Stimulated activated CD8-positive, alpha-beta memory T cell treated with anti-CD3 and anti-CD28 coated beads, Interleukin-4, amount 100 ng/mL, for 48 hours (primary cell): ENCODE measurements around the gene TM9SF4.
"Not testable (repeated sequence)": the region's sequence is repeated elsewhere in the genome, so short reads cannot be mapped to it uniquely, and the experiment has no call there.

ENCODE experiments used
- DNase-seq: peaks from one replicate; pipeline ENCODE4 v3.0.0-alpha.2; 2020

The TM9SF4 gene

DNA sequence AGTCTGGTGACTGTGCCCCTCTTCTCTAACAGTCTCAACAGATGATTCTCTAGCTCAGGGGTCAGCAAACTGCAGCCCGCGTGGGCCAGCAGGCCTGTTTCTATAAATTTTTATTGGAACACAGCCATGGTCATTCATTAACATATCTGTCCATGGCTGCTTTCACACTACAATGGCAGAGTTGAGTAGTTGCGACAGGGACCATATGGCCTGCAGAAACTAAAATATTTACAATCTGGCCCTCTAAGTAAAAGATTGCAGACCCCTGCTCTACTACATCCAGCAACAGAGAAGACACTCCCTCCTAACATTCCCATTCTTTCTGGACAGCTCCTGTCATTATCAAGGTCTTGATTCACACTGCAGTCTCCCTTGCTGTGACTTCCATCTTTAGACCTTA is 52.8 kb downstream of the TM9SF4 start:
- DNase-seq = no peak

DNA sequence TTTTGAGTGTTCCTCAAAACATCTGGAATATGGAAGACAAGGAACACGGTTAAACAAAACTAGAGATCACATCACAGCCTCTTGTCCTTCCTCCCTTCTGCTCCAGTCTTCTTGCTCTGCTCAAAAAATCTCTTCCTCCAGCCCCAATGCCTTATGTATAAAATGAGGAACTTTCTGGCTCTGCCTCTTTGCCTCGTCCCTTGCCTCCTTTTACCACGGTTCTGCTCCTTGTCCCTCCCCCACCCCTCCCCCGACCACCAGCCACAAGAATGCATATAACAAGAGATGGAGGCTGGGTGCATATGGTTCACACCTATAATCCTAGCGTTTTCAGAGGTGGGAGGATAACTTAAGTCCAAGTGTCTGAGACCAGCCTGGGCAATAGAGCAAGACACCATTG is 54.4 kb downstream of the TM9SF4 start:
- no peak for DNase-seq

- no peak for DNase-seq
Observed at GRCh38 chr20:32164984-32165735, 55.6 kb downstream of the TM9SF4 start.

DNA sequence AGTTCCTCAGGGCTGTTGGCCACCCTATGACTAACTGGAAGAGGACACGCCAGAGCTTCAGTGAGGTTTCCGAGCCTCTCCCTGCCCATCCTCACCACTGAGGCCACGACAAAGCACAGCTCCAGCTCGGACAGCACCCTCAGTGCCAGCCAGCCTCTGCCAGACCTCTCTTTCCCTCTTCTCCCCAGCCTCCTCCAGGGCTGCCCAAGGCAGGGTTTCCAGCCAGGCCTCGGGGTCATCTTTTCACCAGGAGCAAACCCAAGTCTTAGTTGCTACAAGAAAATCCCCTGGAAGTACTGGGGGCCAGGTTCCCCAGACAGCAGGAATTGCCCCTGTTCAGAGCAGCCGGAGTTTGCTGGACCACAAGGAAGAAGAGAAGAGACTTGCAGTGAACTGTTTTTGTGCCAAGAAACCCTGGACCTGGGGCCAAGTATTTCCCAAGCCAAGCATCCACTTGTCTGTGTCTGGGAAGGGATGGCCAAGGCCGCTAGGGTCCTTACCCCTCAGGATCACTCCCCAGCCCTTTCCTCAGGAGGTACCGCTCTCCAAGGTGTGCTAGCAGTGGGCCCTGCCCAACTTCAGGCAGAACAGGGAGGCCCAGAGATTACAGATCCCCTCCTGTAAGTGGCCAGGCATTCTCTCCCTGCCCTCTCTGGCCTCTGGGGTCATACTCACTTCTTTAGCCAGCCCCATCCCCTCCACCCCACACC is 56.5 kb downstream of the TM9SF4 start:
- no peak for DNase-seq

GRCh38 chr20:32167552-32167951 is 58.0 kb downstream of the TM9SF4 start:
- no peak for DNase-seq

DNA sequence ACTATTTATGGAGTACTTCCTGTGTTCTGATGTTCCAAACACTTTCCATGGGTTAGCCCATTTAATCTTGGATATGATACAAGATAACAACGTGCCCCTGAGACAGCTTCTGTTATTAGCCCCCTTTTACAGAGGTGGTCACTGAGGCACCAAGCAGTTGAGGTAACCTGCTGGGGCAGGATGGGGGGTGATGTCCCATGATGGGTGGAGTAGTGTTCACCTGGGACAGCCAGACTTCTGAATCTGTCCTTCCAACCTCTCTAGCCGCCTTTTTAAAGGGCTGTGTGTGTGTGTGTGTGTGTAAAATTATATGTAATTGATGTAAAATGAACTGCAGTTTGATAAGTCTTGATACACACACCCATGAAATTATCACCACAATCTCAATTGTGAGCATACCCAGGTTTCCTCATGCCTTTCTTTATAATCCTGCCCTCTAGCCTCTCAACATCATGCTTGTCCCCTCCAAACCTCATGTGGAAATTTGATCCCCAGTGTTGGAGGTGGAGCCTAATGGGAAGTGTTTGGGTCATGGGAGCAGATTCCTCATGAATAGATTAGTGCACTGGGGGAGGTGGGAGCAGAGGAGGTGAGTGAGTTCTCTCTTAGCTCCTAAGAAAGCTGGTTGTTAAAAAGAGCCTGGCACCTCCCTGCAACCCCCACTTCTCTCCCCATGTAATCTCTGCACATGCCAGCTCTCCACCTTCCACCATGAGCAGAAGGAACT is 58.8 kb downstream of the TM9SF4 start:
- DNase-seq = no peak

- not testable (repeated sequence) for DNase-seq
Observed at GRCh38 chr20:32177696-32178095, 68.2 kb downstream of the TM9SF4 start.

DNA sequence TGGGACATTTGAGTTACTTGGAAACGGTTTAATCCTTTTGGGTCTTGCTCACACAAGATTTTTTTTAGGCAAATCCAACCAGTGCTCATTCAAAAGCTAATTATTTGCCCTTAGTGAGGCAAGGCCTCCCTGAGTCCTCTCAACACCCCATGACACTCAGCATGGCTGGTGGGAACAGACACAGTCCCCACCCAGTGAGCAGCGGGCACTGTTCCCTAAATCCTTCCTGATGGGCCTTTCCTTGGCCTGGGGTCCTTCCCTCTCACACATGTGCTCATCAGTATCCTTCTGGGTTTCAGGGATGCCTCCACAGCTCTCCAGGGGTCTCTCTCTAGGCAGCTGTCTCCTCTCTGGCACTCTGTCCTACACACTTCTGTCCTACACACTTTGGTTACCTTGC is 70.0 kb downstream of the TM9SF4 start:
- no peak for DNase-seq

- no peak for DNase-seq
Observed at GRCh38 chr20:32179934-32180333, 70.4 kb downstream of the TM9SF4 start.

GRCh38 chr20:32181606-32182005 is 72.1 kb downstream of the TM9SF4 start:
- no peak for DNase-seq

GRCh38 chr20:32183947-32184635 is 74.6 kb downstream of the TM9SF4 start:
- DNase-seq = no peak

DNA sequence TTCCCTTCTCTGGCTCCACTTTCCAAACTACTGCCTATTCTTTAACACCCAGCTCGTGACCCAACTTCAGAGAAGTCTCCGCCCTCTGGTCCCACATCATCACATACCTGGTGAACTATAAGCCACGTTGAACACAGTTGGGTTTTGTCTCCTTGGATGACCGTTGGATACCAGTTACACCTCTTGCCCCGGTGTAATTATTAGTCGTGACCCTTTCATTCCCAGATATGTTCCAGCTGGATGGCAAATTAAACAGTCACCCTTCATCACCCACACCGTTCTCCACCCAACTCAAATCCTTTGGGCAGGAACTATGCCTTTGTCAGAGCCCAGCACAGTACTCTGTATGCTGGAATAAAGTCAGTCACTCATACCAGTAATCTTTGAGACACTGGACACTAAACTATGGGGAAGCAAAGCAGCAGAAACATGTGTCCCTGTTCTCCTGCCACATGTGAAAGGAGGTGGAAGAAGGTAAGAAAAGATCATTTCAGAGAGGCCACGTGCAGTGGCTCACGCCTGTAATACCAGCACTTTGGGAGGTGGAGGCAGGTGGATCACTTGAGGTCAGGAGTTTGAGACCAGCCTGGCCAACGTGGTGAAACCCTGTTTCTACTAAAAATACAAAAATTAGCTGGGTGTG is 75.6 kb downstream of the TM9SF4 start:
- DNase-seq = no peak

GRCh38 chr20:32186506-32186905 is 77.0 kb downstream of the TM9SF4 start:
- no peak for DNase-seq

- no peak for DNase-seq
Observed at GRCh38 chr20:32188376-32189122, 79.0 kb downstream of the TM9SF4 start.

- DNase-seq = no peak
Observed at GRCh38 chr20:32189123-32189410, 79.6 kb downstream of the TM9SF4 start.

DNA sequence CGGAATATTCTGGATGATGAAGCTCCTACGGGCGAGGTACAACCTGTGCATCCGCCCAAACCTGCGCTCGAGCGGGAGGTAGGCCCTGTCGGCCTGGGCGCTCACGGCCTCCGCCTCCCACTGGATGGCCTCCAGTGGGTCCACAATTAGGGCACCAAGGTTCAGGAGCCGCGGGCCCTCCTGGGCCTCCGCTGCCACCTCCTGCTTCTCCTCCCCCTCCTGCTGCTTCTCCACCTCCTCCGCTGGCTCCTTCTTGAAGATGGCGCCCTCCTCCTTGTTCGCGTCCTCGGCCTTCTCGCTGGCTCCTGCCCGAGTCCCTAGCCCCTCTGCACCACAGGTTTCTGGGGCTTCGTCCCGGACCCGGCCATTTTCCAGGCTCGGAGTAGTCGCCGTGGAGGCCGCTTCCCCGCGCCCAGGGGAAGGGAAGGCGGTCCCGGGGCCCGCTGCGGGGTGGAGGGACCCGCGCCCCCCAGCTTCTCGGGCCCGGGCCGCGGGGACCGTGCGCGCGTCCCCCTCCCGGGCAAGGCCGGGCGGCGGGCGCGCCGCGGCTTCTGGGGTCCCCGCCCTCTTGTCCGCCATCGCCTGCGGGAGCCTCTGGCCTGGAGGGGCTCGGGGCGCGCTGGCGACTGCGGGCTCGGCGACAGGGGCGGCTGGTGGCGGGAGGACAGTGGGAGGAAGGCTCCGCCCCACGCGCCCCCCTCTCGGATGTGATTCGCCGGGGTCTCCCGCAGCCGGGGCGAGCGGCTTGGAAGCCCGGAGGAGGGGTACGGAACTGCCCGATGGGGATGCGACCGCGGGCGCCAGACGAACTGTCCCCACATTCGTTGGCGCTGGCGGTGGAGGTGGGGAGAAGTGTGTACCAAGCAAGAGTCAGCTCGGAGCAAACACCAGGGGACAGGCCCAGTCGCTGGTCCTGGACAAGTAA is 80.4 kb downstream of the TM9SF4 start:
- peak; percentile 72 for DNase-seq

DNA sequence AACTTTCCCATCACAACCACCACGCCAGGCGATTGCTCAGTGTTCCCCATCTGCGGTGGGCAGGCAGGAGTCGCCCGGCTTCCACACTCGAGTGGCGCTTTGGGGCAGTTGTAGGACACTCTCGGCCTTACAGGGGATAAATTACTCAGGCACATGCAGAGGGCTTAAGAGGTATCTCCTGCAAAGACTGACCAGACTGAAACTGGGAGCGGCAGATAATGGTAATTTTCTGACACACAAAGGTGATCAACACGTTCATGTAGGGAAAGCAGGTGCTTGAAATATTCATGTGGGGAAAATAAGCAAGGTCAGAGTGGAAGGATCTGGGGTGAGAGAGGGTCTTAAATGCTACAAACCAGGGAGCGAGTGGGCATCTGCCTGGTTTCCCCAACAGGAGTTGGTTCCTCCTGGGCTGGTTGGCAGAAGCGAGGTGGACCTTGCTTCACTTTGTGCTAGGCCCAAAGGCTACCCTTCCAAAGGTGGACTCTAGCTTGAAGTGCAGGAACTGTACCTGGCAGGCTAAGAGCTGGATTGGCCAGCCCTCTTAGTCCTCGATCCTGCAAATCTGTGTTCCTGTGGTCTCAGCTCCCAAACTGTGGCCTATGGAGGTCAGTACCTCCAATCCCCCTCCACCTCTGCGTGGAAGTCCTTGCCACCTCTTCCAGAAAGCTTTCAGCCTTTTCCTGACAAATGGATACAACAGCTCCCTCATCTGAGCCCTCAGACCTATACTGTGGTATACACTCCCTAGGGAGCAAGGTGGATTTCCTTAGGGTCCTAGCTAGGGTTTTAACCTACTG is 81.3 kb downstream of the TM9SF4 start:
- peak; percentile 40 for DNase-seq

DNA sequence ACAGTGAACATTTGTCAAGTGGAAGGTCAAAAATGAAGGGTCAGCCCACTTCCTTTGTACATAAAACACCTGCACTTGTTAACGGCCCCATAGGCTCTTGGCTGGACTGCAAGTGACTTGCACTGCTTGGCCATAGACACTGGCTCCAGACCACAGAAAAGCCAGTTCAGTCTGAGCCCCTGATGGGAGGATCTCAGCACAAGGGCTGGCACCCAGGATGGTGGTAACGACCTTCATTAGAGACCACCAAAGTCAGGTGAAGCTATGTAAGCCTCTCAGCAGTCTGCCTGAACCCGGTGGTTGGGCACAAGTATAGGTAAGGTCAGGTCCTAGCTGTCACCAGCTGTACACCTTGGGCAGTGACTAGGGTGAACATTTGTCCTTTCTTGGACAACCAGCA is 81.9 kb downstream of the TM9SF4 start:
- DNase-seq = peak; percentile 37

- DNase-seq = peak; percentile 32
Observed at GRCh38 chr20:32191873-32192272, 82.4 kb downstream of the TM9SF4 start.

DNA sequence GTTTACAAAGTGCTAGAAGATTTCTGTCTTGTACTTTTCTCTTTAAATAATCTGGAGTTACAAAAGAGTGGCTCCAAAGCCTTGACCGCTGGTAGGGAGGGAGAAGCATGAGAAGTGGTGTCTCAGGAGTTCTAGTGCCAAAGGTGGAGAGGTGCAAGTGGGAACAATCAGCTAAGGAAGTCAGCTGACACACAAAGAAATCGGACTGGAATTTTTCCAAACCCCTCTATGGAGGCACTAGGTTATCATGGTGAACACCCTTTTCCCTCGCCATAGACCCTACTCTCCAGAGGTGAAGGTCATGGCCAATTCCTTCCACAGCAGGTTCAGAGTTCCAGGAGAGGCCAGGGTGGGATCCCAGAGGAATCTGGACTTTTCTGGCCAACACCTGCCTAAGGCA is 83.2 kb downstream of the TM9SF4 start:
- DNase-seq = no peak
